ENCODE data around the gene SVIP. TPM values are rescaled to one million over a fixed set of nuclear protein-coding genes. Genes with fewer than 3 reads are reported as not detected.

The SVIP gene
- polyA plus RNA-seq, 1 of the 3 experiments (the other 2 are of a cell fraction): 6.0 TPM

DNA sequence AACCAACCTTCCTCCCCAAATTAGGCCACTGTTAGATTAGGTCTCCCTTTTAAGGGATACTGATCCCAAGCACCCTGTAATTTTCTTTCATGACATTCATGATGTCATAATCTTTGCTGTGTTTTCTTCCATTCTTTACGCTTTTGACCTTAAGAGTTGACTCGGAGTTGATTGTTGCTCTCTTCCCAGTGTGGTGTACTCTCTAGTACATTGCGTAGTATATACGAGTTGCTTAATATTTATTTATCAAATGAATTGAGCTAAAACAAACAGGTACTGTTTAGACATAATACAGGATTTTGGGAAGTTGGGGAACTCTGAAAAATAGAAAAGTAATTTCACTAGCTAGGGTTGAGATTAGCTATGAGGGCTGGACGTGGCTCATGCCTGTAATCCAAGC lies 49.8 kb downstream of the SVIP start:
- no peaks in the 10 kb centered on the region for H3K79me2 ChIP-seq (ENCODE audit: insufficient read depth)

DNA sequence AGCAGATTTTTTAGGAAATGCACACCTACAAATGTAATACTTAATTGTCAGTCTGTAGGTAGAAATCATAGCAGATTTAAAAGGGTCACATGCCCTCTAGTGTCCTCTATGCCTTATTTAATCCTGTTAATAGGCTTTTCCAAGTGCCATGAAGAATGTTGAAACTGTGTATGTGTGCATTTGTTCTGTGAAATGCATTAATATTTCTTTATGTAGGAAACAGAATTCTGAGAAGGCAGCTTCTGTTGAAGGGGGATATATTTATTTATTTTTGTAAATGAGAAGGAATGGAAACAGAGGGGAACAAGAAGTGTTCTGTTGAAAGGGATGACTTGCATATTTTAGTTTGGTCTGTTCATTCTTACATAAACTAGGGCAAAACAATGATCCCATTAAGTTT lies 51.0 kb downstream of the SVIP start:
- no peaks in the 10 kb centered on the region for H4K20me1 ChIP-seq (ENCODE audit: insufficient read depth)
- peaks cover 0 to 4% of the 10 kb centered on the region in 2 experiments; a peak in 2 of 4 replicates for H3K4me1 ChIP-seq (ENCODE audit: control insufficient read depth in 1 of 2, insufficient read depth in 2 of 2, low read depth in 1 of 2, low read length in 1 of 2)
- no peak overlapping the region for H3K4me2 ChIP-seq
- H2AFZ ChIP-seq (ENCODE audit: low read depth): no peak overlapping the region
- no peak overlapping the region for H3K27ac ChIP-seq (ENCODE audit: low read depth in 2 of 2, low read length in 1 of 2)
- no peaks in the 10 kb centered on the region for H3F3A ChIP-seq (replicated peaks; ENCODE audit: insufficient read depth)
- no peaks in the 10 kb centered on the region for H3K36me3 ChIP-seq (replicated peaks in 1 of 2; ENCODE audit: control insufficient read depth in 1 of 2, insufficient read depth in 2 of 2, low read length in 1 of 2)
- H3K27me3 ChIP-seq (ENCODE audit: insufficient read depth): no peaks in the 10 kb centered on the region; the same call in 1 of the 2 replicates
- ChIA-PET CTCF (interaction anchor here (1.2 to 3.7 kb wide), 3 partner anchors 9 to 107 kb away, joined by 3 to 20 read pairs (median 4); no protein-coding TSS in a partner anchor), POLR2A (no interaction called here)
- H3K79me2 ChIP-seq (ENCODE audit: insufficient read depth): no peaks in the 10 kb centered on the region
- no peaks in the 10 kb centered on the region for H3K9me3 ChIP-seq
- no peak overlapping the region for H3K9ac ChIP-seq
- H3K9me2 ChIP-seq: no peaks in the 10 kb centered on the region
- H3K4me3 ChIP-seq (ENCODE audit: low read depth in 2 of 2, low read length in 1 of 2): no peak overlapping the region
- DNase-seq: peak; percentile 4
- TF ChIP-seq ELF1 (IDR thresholded peaks at IDR 0.05) (no peak), FOXJ3 (CRISPR knock-in tag; IDR thresholded peaks at IDR 0.05) (no peak), MXI1 (IDR thresholded peaks at IDR 0.05; ENCODE audit: low read depth, low read length) (no peak), SIN3A (IDR thresholded peaks at IDR 0.05; ENCODE audit: borderline replicate concordance, low read depth, low read length) (no peak), YY1 (IDR thresholded peaks at IDR 0.05; ENCODE audit: low read depth) (no peak), MEF2A (IDR thresholded peaks at IDR 0.05; ENCODE audit: borderline replicate concordance, low read depth) (no peak), GABPA (IDR thresholded peaks at IDR 0.05; ENCODE audit: low read depth) (no peak), RFX5 (IDR thresholded peaks at IDR 0.05; ENCODE audit: low read length) (no peak), RXRA (IDR thresholded peaks at IDR 0.05; ENCODE audit: borderline replicate concordance, low read depth) (no peak), FOSL2 (IDR thresholded peaks at IDR 0.05; ENCODE audit: borderline replicate concordance, low read depth) (no peak), RAD21 (IDR thresholded peaks at IDR 0.05; ENCODE audit: low read length) (peak; percentile 43), SMC3 (IDR thresholded peaks at IDR 0.05; ENCODE audit: low read depth, low read length) (0 out of 2 replicates have a peak, but pooled peaks have one; percentile 12), RCOR1 (IDR thresholded peaks at IDR 0.05; ENCODE audit: low read length) (no peak)
- TF ChIP-seq, protein P1, sequence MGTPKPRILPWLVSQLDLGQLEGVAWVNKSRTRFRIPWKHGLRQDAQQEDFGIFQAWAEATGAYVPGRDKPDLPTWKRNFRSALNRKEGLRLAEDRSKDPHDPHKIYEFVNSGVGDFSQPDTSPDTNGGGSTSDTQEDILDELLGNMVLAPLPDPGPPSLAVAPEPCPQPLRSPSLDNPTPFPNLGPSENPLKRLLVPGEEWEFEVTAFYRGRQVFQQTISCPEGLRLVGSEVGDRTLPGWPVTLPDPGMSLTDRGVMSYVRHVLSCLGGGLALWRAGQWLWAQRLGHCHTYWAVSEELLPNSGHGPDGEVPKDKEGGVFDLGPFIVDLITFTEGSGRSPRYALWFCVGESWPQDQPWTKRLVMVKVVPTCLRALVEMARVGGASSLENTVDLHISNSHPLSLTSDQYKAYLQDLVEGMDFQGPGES (IDR thresholded peaks at IDR 0.05; ENCODE audit: low read depth, low read length): no peak
- TF ChIP-seq, protein P2, sequence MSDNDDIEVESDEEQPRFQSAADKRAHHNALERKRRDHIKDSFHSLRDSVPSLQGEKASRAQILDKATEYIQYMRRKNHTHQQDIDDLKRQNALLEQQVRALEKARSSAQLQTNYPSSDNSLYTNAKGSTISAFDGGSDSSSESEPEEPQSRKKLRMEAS (IDR thresholded peaks at IDR 0.05; ENCODE audit: low read depth): no peak
- TF ChIP-seq, protein P3, sequence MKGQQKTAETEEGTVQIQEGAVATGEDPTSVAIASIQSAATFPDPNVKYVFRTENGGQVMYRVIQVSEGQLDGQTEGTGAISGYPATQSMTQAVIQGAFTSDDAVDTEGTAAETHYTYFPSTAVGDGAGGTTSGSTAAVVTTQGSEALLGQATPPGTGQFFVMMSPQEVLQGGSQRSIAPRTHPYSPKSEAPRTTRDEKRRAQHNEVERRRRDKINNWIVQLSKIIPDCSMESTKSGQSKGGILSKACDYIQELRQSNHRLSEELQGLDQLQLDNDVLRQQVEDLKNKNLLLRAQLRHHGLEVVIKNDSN (IDR thresholded peaks at IDR 0.05; ENCODE audit: borderline replicate concordance, low read depth): no peak
- TF ChIP-seq, protein P4, sequence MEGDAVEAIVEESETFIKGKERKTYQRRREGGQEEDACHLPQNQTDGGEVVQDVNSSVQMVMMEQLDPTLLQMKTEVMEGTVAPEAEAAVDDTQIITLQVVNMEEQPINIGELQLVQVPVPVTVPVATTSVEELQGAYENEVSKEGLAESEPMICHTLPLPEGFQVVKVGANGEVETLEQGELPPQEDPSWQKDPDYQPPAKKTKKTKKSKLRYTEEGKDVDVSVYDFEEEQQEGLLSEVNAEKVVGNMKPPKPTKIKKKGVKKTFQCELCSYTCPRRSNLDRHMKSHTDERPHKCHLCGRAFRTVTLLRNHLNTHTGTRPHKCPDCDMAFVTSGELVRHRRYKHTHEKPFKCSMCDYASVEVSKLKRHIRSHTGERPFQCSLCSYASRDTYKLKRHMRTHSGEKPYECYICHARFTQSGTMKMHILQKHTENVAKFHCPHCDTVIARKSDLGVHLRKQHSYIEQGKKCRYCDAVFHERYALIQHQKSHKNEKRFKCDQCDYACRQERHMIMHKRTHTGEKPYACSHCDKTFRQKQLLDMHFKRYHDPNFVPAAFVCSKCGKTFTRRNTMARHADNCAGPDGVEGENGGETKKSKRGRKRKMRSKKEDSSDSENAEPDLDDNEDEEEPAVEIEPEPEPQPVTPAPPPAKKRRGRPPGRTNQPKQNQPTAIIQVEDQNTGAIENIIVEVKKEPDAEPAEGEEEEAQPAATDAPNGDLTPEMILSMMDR (IDR thresholded peaks at IDR 0.05): peak; percentile 16
- TF ChIP-seq, protein P5, sequence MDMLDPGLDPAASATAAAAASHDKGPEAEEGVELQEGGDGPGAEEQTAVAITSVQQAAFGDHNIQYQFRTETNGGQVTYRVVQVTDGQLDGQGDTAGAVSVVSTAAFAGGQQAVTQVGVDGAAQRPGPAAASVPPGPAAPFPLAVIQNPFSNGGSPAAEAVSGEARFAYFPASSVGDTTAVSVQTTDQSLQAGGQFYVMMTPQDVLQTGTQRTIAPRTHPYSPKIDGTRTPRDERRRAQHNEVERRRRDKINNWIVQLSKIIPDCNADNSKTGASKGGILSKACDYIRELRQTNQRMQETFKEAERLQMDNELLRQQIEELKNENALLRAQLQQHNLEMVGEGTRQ (IDR thresholded peaks at IDR 0.05; ENCODE audit: borderline replicate concordance, low read depth, low read length): no peak

More for the DNA sequence above, 49.8 kb downstream of the SVIP start:
- H2AFZ ChIP-seq (ENCODE audit: low read depth): no peak overlapping the region
- H3K9me2 ChIP-seq: no peaks in the 10 kb centered on the region
- H3K9me3 ChIP-seq: no peaks in the 10 kb centered on the region
- ChIA-PET POLR2A (no interaction called here), CTCF (interaction anchor here (0.9 to 1.3 kb wide), 3 partner anchors 8 to 240 kb away, joined by 3 to 5 read pairs (median 4); no protein-coding TSS in a partner anchor)
- H3K36me3 ChIP-seq (replicated peaks in 1 of 2; ENCODE audit: control insufficient read depth in 1 of 2, insufficient read depth in 2 of 2, low read length in 1 of 2): no peaks in the 10 kb centered on the region
- H3K4me3 ChIP-seq (ENCODE audit: low read depth in 2 of 2, low read length in 1 of 2): no peak overlapping the region
- no peak overlapping the region for H3K27ac ChIP-seq (ENCODE audit: low read depth in 2 of 2, low read length in 1 of 2)
- 75% methylated on average over 5 of the region's 5 CpGs for WGBS (ENCODE audit: low lambda C conversion rate)
- H4K20me1 ChIP-seq (ENCODE audit: insufficient read depth): no peaks in the 10 kb centered on the region
- DNase-seq: no peak
- no peaks in the 10 kb centered on the region; the same call in 1 of the 2 replicates for H3K27me3 ChIP-seq (ENCODE audit: insufficient read depth)
- no peak overlapping the region for H3K4me2 ChIP-seq
- peaks cover under 1 to 4% of the 10 kb centered on the region in 2 experiments; a peak in 3 of 4 replicates for H3K4me1 ChIP-seq (ENCODE audit: control insufficient read depth in 1 of 2, insufficient read depth in 2 of 2, low read depth in 1 of 2, low read length in 1 of 2)
- TF ChIP-seq POLR2AphosphoS5 (IDR thresholded peaks at IDR 0.05; ENCODE audit: low read depth, low read length): no peak
- no peak for TF ChIP-seq TEAD4 (IDR thresholded peaks at IDR 0.05; ENCODE audit: borderline replicate concordance, insufficient read depth)
- no peak for TF ChIP-seq EP300 (IDR thresholded peaks at IDR 0.05; ENCODE audit: borderline replicate concordance in 1 of 2, low read depth in 1 of 2, low read length in 1 of 2)
- TF ChIP-seq EZH2phosphoT487 (IDR thresholded peaks at IDR 0.05; ENCODE audit: borderline replicate concordance, low read depth): no peak
- no peak for TF ChIP-seq FOXJ3 (CRISPR knock-in tag; IDR thresholded peaks at IDR 0.05)
- TF ChIP-seq YY1 (IDR thresholded peaks at IDR 0.05; ENCODE audit: low read depth): no peak
- TF ChIP-seq, protein P5 (IDR thresholded peaks at IDR 0.05; ENCODE audit: borderline replicate concordance, low read depth, low read length): no peak
- TF ChIP-seq JUND (IDR thresholded peaks at IDR 0.05): no peak
- no peak for TF ChIP-seq FOSL2 (IDR thresholded peaks at IDR 0.05; ENCODE audit: borderline replicate concordance, low read depth)
- H3F3A ChIP-seq (replicated peaks; ENCODE audit: insufficient read depth): peaks cover under 1% of the 10 kb centered on the region
- no peak overlapping the region for H3K9ac ChIP-seq

Measured in SK-N-SH (cell line).